Measurements from ENCODE around the gene MARS1.
"Not testable (repeated sequence)": the region's sequence is repeated elsewhere in the genome, so short reads cannot be mapped to it uniquely, and the experiment has no call there.

MARS1 gene

DNA sequence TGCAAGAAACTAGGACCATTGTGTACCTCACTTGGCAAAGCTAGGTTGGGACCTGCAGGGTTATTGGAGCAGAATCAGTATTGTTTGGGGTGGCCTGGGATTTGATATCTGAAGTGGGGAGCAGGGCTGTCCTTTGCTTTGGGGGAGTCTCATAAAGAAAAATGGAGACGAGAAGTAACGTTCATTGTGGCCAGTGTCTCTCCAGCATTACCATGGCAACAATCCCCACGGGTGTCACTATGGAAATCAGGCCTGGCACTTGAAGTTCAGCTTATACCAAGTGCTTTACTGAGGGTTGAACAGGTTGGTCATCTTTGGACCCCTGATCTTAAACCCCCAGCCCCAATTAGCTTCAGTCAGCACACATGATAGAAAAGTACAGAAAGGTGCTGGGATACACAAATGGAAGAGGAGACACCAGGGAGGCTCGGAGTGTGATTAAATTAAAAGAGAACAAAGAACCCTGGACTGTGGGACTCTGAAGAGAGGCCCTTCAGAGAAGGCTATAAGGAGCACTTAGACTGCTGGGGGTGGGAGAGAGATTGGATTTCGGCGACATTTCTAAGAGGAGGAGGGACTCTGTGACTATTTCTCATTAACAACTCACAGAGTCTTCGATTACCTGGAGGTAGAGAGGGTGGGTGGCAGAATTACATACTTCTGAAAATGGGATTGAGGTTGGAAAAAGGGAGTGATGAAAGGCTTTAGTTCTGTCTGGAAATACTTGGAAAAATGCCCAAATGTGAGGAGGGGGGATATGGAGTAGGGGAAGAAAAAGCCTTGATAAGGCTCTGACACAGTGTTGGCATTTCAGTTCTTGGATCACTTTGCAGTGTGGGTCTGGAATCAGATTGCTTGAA is 65.7 kb downstream of the MARS1 start:
- DNase-seq = no peak

DNA sequence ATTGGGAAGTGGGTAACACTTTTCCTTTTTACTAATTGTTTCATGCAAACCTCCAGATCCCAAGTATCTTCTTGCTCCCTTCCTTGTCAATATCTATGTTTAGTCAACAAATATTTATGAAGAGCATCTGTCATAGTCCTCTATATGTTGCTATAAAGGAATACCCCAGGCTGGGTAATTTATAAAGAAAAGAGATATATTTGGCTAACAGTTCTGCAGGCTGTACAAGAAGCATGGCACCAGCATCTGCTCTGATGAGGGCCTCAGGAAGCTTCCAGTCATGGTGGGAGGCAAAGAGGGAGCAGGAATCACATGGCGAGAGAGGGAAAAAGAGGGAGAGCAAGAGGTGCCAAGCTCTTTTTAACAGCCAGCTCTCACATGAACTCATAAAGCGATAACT is 66.6 kb downstream of the MARS1 start:
- DNase-seq = no peak

DNA sequence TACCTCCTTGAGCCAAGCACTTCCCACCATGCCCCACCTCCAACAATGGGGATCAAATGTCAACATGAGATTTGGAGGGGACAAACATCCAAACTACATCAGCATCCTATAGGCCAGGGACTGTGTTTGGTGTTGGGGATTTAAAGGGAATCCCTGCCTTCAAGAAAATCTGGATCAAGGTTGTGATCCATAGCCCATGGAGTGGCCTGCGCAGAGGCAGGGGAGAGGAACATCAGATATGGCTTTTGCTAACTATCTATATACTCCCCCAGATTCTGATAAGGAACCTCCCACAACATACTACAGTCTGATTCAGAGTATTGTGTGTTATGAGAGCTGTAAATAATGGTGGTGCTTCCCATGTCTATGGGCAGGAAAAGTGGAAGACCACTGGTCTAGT is 67.0 kb downstream of the MARS1 start:
- no peak for DNase-seq

- no peak for DNase-seq
Observed at GRCh38 chr12:57558864-57559263, 71.0 kb downstream of the MARS1 start.

GRCh38 chr12:57560516-57560915 is 72.6 kb downstream of the MARS1 start:
- no peak for DNase-seq

GRCh38 chr12:57561117-57561516 is 73.2 kb downstream of the MARS1 start:
- not testable (repeated sequence) for DNase-seq

DNA sequence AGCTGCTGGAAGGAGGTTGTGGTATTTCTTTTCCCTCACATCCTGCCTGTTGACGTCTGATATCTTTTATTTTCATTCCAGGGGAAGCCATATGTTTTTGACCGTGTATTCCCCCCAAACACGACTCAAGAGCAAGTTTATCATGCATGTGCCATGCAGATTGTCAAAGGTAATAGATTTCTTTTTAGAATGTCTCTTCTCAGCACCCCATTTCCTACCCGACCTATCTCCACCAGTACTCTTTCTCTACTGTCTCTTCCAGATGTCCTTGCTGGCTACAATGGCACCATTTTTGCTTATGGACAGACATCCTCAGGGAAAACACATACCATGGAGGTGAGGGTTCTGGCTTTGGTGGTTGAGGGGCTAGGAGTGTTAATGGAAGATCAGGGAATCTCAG is 75.5 kb downstream of the MARS1 start:
- no peak for DNase-seq

- DNase-seq = no peak
Observed at GRCh38 chr12:57564178-57564740, 76.4 kb downstream of the MARS1 start.

Measured in NCI-H2029 treated with DMSO at 0.1 percent for 48 hours (cell line).